B cell (primary cell): ENCODE measurements around the gene TCP11L2.

Experiments
- EZH2 ChIP-seq: IDR thresholded peaks from 2 replicates; pipeline ENCODE4 v1.6.1; 2012; ENCODE audit warnings: borderline replicate concordance, low read depth, mild to moderate bottlenecking, moderate library complexity, low read length; ENCODE audit not compliant: insufficient read depth, poor library complexity, severe bottlenecking
- TF ChIP-seq, protein P1 (sequence below): fragments of 200-600 bp; IDR thresholded peaks from one replicate; pipeline ENCODE4 v1.8.0; 2022; ENCODE audit warnings: antibody characterized with exemption, mild to moderate bottlenecking

DNA sequence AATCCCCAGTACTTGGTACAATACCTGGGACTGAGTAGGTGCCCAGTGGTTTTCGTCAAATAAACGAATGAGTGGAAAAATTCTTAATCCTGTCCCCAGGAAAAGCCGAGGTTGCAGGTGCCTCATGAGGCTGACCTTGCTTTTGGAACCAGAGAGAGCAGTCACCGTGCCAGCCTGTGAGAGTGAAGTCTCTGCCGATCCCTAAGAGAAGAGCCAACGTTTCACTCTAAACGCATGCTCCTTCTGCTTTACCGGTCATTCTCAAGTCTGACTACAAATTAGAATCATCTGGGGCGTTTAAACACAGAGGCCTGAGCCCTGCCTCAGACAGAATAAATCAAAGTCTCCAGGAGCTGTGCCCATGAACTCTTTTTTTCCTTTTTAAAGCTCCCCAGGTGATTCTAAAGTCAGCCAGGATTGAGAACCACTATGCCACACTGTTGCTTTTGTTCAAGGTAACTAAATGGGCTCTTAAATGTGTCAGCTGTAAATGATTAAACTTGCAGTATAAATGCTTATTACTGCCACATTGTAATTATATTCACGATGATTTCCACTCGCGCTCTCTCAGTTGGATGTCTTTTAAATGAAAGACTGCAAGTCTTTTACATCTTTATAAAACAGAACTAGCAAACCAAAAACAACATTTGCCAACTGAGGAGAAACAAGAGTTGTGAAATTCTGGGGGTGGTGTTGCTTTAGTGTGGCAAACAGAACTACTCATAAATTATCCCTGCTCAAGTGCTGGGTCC, 26.9 kb downstream of the TCP11L2 start:
- TF ChIP-seq, protein P1, sequence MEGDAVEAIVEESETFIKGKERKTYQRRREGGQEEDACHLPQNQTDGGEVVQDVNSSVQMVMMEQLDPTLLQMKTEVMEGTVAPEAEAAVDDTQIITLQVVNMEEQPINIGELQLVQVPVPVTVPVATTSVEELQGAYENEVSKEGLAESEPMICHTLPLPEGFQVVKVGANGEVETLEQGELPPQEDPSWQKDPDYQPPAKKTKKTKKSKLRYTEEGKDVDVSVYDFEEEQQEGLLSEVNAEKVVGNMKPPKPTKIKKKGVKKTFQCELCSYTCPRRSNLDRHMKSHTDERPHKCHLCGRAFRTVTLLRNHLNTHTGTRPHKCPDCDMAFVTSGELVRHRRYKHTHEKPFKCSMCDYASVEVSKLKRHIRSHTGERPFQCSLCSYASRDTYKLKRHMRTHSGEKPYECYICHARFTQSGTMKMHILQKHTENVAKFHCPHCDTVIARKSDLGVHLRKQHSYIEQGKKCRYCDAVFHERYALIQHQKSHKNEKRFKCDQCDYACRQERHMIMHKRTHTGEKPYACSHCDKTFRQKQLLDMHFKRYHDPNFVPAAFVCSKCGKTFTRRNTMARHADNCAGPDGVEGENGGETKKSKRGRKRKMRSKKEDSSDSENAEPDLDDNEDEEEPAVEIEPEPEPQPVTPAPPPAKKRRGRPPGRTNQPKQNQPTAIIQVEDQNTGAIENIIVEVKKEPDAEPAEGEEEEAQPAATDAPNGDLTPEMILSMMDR: no peak
- no peak for TF ChIP-seq EZH2
